Stimulated activated CD8-positive, alpha-beta memory T cell treated with anti-CD3 and anti-CD28 coated beads, Interleukin-12 subunit alpha, Interleukin-12 subunit beta, amount 100 ng/mL, for 4 hours (primary cell): ENCODE measurements around the gene CDKN2C.

Experiments
- DNase-seq: peaks from one replicate; pipeline ENCODE4 v3.0.0-alpha.2; 2020; ENCODE audit warnings: low read depth

CDKN2C gene

GRCh38 chr1:50964863-50965262, 5.2 kb upstream of the CDKN2C start:
- DNase-seq, result no peak

DNA sequence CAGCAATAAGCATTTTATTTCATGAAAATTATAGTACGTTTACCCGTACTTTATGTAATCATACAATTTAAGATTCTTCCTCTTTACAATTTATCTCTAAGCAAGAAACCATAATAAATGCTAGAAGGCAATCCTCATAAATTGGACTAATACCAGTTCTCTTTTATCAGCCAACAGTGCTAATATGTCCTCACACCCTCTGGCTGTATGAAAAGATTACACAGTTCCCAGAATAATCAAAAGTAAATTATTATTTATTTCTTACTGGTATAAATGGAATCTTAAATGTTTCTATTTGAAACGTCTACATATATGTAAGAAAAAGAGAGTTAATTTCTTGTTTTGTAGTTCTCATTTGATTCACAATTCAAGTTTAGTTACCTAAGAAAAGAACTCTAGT, 3.1 kb upstream of the CDKN2C start:
- no peak for DNase-seq

DNA sequence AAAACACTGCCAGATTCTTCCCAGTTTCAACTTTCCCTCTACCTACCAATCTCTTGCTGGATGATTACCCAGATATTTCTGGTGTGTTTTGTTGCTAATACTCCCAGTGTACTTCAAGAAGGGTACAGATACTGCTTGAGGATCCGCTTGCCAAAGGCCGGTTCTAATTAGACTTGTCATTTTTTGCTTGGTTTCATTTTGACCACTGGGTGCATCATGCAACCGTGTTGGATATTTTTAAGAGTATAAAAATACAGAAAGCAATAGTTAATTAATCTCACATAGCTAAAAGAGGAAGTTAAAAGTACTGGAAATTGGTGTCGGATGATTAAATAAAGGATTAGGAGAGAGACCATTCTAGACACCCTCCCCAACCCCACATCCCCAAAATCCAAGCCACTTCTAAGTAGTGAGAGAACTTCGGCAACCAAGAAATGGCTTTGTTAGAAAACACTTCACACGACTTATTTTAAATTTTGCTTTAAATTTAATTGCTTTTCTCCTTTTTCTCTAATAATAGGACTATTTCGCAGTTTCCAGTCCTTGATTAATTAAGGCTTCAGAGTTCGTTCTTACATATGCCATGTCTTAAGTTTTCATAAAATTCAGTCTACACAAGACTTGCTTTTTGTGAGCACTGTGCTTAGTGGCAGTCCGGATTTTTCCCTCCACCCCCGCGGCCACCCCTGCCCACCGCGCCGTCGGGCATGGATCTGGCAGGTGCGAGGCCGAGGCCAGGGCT, 2.5 kb upstream of the CDKN2C start:
- DNase-seq, result no peak

GRCh38 chr1:50968158-50968820, 1.8 kb upstream of the CDKN2C start:
- peak; percentile 71 for DNase-seq

- DNase-seq, result peak; percentile 39
These were observed 1.0 kb upstream of the CDKN2C start for GRCh38 chr1:50968821-50969610.

GRCh38 chr1:50970509-50970887, 453 bp downstream of the CDKN2C start:
- DNase-seq, result no peak

DNA sequence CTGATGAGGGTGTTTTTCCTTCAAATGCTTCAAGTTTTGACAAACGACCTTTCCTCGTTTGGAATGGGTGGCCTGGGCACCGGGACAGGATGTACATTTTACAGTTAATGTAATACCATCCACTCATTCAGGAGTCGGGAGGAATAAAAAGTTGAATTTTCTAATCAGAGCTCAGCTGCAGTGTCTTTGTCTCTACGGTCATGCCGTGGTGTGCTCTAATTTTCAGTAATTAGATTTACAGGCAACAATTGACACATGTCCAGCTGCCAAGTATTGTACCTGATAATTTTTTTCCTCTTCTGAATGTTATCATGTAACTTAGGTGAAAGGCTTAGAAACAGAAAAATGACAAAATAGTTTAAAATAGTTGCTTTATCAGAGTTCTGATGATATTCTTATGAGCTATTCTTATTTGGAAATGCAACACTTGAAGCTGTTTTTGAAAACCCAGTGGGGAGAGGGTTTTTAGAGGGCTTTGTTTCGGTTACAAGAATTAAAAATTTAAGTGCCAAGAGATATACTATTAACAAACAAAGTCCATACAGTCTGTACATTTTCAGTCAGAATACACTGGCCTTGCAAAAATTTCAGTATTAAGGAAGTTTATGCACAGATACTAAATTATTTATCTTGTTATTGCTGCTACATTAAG, 1.0 kb downstream of the CDKN2C start:
- DNase-seq, result no peak

- DNase-seq, result no peak
These were observed 1.8 kb downstream of the CDKN2C start for GRCh38 chr1:50971748-50972305.

- DNase-seq, result no peak
These were observed 2.7 kb downstream of the CDKN2C start for GRCh38 chr1:50972766-50973165.

GRCh38 chr1:50973255-50973654, 3.2 kb downstream of the CDKN2C start:
- no peak for DNase-seq

- no peak for DNase-seq
These were observed 4.0 kb downstream of the CDKN2C start for GRCh38 chr1:50973875-50974617.

DNA sequence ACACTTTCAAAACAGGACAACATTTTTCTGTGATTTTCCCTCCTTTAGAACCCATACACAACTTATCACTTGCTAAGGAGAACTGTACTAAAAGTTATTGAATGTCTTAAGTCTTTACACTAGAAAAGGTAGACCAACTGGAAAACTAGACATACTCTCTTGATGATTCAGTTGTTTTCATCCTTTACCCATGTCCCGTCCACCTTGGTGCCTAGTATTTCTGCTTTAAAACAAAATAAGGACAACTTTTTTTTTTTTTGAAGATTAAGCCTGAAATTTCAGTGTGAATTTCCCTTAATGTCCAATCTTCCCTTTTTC, 4.5 kb downstream of the CDKN2C start:
- DNase-seq, result no peak

DNA sequence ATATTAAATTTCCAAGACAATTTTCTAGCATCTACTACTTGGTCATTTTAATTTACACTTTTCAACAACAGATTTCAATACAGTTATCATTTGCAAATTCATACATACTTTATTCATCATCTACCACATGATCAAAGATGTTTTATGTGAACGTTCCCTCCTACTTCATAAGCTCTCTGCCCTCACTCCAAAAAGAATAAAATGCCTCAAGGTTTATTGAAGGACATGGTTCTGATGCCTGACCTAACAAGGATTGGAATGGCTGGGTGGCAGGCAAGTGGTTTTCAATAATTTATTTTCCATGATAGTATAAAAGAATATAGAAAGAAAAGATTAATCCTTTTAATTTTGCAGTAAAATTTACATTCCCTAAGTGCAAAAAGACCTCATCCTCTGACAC, 5.4 kb downstream of the CDKN2C start:
- DNase-seq, result no peak

DNA sequence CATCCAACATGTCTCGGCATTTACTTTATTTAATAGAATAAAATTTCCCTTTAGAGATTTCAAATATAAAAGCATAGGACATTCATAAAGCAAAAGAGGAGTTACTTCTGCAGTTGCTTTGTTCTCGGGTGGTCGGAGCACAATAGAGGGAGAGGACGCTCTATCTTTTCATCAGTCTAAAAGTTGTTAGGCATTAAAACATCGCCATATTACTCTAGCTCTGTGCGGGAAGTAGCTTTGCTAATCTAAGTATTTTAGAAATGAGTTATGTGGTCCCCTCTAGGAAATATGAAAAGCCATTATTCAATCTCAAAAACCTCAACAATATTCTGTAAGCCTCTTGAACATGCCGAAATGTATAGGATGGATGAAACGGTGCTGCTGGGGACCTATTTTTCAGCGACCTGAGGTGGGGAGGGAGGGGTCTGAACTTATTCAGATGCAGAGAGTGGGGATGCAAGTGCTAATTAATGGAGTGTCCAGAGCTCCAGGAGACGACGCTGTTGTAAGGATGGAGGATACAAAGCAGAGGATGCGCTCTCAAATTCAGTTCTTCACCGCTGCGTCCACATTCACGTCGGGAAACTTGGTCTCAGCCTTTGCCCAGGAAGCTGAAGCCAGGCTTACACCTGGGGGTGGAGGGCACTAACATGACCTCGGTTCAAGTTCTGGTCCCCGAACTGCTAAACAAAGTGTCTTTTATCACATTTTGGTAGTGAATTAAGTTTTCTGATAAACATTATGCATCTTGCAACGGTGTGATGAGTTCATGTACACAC, 6.3 kb downstream of the CDKN2C start:
- DNase-seq, result no peak

DNA sequence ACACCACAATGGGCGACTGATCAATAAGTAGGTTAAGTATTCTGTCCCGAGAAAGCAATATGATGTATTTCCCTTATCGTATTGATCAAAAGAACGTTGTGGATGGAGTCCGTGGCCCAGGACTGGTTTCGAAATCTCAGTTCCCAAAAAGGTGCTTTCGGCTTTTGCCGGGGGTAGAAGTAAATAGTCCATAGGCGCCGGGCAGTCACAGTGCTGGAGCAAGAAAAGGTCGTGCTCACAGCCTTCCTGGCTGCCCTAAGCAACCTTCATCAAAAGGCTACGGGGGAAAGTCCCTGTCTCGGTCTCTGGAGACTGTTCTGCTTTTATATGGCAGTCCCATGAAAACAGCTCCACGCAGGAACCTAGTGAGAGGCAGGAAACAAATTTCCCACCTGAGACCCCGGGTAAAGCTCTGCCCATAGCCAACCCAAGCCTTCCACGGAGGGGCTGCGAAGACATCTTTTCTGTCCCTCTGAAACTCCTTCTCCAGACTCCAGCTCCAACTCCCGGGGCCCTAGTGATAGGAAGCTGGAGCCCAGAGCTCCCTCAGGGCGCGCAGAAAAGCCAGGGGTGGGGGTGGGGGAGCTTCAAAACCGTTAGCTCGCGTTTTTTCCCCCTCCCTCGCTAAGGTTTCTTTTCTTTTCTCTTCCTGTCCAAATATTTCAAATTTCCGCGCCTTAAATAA, 7.0 kb downstream of the CDKN2C start:
- DNase-seq, result no peak

GRCh38 chr1:50977575-50978143, 7.6 kb downstream of the CDKN2C start:
- no peak for DNase-seq

- DNase-seq, result no peak
These were observed 8.3 kb downstream of the CDKN2C start for GRCh38 chr1:50978144-50978851.

DNA sequence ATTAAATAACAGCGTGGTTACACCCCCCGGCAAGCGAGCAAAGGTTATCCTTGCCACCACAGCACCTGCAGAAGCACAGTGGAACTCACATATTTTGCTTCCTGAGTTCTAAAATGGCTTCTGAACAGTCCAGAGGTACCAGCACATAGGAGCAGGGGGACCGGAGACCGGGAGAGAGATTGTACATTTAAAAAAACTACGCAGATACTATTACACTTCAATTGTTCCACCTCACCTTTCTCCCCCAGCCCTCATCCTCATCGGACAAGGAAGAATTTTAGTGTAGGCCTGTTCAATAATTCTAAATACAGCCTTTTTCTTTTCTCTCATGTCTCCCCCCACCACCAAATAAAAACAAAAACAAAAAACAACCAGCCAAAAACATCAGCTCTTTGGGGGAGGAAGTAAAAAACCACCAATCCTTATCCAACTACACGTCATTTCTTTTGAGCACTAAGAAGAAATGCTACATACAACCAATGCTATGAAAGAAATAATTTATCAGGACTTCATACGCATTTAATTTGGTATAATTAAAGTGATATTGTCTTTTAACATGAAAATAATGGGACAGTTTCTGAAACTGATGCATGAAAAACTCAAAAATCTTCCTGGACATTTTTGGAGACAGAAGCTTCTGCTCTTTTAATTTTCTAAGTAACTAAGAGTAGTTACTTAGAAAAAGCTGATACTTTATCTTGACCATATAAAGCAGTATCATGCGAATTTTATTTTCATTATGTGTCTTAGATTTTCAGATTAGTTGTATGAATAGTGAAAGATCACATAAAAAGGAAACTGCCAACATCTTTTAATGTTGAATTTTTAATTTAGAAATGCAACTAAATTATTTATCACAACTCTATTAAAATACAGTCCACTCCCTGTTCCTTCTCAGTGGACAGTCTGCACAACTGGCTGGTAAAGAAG, 9.1 kb downstream of the CDKN2C start:
- no peak for DNase-seq
